SHP77 (cell line): Measurements from ENCODE around the gene DCST2.

ENCODE experiments used
- DNase-seq, 2 experiments: peaks; one replicate each; lab custom pipeline; 2025; lab: John Stamatoyannopoulos, UW

DCST2 gene

GRCh38 chr1:155010211-155010918 is 23.2 kb downstream of the DCST2 start:
- no peak for DNase-seq

GRCh38 chr1:155009742-155010141 is 23.8 kb downstream of the DCST2 start:
- DNase-seq, result no peak

GRCh38 chr1:155009221-155009711 is 24.3 kb downstream of the DCST2 start:
- DNase-seq, result no peak

GRCh38 chr1:155008015-155008941 is 25.3 kb downstream of the DCST2 start:
- no peak for DNase-seq

- no peak for DNase-seq
These were observed 26.2 kb downstream of the DCST2 start for GRCh38 chr1:155007251-155007828.

GRCh38 chr1:155006601-155007101 is 26.9 kb downstream of the DCST2 start:
- DNase-seq, result peak; percentile 12 to 47

- no peak for DNase-seq
These were observed 28.2 kb downstream of the DCST2 start for GRCh38 chr1:155005076-155006011.

GRCh38 chr1:155004352-155005075 is 29.1 kb downstream of the DCST2 start:
- DNase-seq, result no peak

GRCh38 chr1:155003766-155004351 is 29.7 kb downstream of the DCST2 start:
- DNase-seq, result peak; percentile 72 to 91

GRCh38 chr1:155003227-155003765 is 30.3 kb downstream of the DCST2 start:
- peak; percentile 52 to 67 for DNase-seq

- peak in 1 of 2 experiments; percentile 61 for DNase-seq
These were observed 30.9 kb downstream of the DCST2 start, which contains the start of gene ZBTB7B for GRCh38 chr1:155002464-155003226. TSS of gene ZBTB7B (plus strand) at chr1:155002802. CDS start at chr1:155014661, 11,859 bp downstream.

GRCh38 chr1:155001675-155002463 is 31.7 kb downstream of the DCST2 start:
- DNase-seq, result peak; percentile 100

GRCh38 chr1:155001425-155001674 is 32.2 kb downstream of the DCST2 start:
- DNase-seq, result no peak

GRCh38 chr1:155000726-155001424 is 32.7 kb downstream of the DCST2 start:
- peak; percentile 95 for DNase-seq

GRCh38 chr1:155000411-155000725 is 33.2 kb downstream of the DCST2 start:
- no peak for DNase-seq

- peak; percentile 56 to 68 for DNase-seq
These were observed 33.8 kb downstream of the DCST2 start for GRCh38 chr1:154999571-155000410.
